RWPE1 (cell line): Measurements from ENCODE around the gene ALDH4A1.
"Not testable (repeated sequence)": the region's sequence is repeated elsewhere in the genome, so short reads cannot be mapped to it uniquely, and the experiment has no call there.

Experiments
- CTCF ChIA-PET: fragments of 350-600 bp; sonication (Branson Sonifier 250); formaldehyde crosslinking; extraction: SDS; loops from one replicate; lab custom pipeline; 2021; lab: Yijun Ruan, JAX
- POLR2A ChIA-PET: fragments of 400-600 bp; formaldehyde crosslinking; extraction: SDS; loops from one replicate; lab custom pipeline; 2020; ENCODE audit warnings: antibody characterized with exemption; ENCODE audit not compliant: low non-redundant PET; lab: Yijun Ruan, JAX
- DNase-seq: peaks from one replicate; pipeline ENCODE4 v3.0.0; 2012; ENCODE audit warnings: low spot score
- H3K27ac ChIP-seq: fragments of 450-650 bp; 2 replicates; pipeline ENCODE4 v1.5.1; 2017
- CTCF ChIP-seq: fragments of 450-650 bp; conservative IDR thresholded peaks from 2 replicates; pipeline ENCODE4 v1.5.1; 2017; ENCODE audit warnings: low read depth, mild to moderate bottlenecking

The ALDH4A1 gene

GRCh38 chr1:18872071-18872611, 30.2 kb downstream of the ALDH4A1 start:
- TF ChIP-seq CTCF, result no peak
- ChIA-PET POLR2A (no interaction called here), CTCF (no interaction called here)
- H3K27ac ChIP-seq, result no peak overlapping the region
- DNase-seq, result no peak

- CTCF ChIA-PET, result no interaction called here
- DNase-seq, result no peak
- TF ChIP-seq CTCF, result no peak
- POLR2A ChIA-PET, result no interaction called here
- H3K27ac ChIP-seq, result no peak overlapping the region
These were observed 30.8 kb downstream of the ALDH4A1 start for GRCh38 chr1:18871401-18872070.

GRCh38 chr1:18870957-18871356, 31.4 kb downstream of the ALDH4A1 start:
- TF ChIP-seq CTCF, result no peak
- POLR2A ChIA-PET, result no interaction called here
- no peak for DNase-seq
- no peak overlapping the region for H3K27ac ChIP-seq
- CTCF ChIA-PET, result no interaction called here

- CTCF ChIA-PET, result not testable (repeated sequence)
These were observed 31.8 kb downstream of the ALDH4A1 start for GRCh38 chr1:18870595-18870865.

GRCh38 chr1:18869847-18870594, 32.3 kb downstream of the ALDH4A1 start:
- ChIA-PET POLR2A (no interaction called here), CTCF (no interaction called here)
- DNase-seq, result no peak
- no peak for TF ChIP-seq CTCF
- H3K27ac ChIP-seq, result no peak overlapping the region

More at GRCh38 chr1:18870595-18870865, 31.8 kb downstream of the ALDH4A1 start:
- H3K27ac ChIP-seq, DNase-seq, POLR2A ChIA-PET: not testable (repeated sequence)

GRCh38 chr1:18868801-18869424, 33.4 kb downstream of the ALDH4A1 start:
- POLR2A ChIA-PET, result no interaction called here
- H3K27ac ChIP-seq, result no peak overlapping the region
- CTCF ChIA-PET, result interaction anchor here (0.6 kb wide), 1 partner anchor 9 kb away, joined by 4 read pairs; no protein-coding TSS in a partner anchor
- DNase-seq, result no peak
- TF ChIP-seq CTCF, result no peak

- TF ChIP-seq CTCF, result no peak
- POLR2A ChIA-PET, result no interaction called here
- DNase-seq, result no peak
- H3K27ac ChIP-seq, result no peak overlapping the region
- CTCF ChIA-PET, result no interaction called here
These were observed 34.0 kb downstream of the ALDH4A1 start for GRCh38 chr1:18868354-18868753.
